HCEC 1CT (cell line): Measurements from ENCODE around the gene MRAP.
"Not testable (repeated sequence)": the region's sequence is repeated elsewhere in the genome, so short reads cannot be mapped to it uniquely, and the experiment has no call there.

Experiments
- DNase-seq: peaks from one replicate; pipeline ENCODE4 v3.0.0-alpha.2; 2017

The MRAP gene

DNA sequence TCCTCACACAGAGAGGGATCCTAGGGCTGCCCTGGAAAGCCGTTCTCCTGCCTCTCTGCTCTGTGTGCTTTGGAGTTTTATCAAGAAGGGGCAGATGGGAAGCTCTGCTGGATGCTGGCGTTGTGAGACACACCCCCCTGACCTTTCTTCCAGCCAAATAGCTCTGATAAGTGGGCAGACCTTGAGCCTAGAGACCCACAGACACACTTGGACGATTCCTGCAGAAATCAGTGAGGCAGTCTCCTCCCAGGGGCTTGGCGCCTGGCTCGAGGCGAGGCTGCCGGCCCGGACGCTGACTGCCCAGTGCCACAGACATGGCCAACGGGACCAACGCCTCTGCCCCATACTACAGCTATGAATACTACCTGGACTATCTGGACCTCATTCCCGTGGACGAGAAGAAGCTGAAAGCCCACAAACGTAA is at the start of gene MRAP:
TSS of gene MRAP (plus strand) at position 198 of the 424 bp plus-strand sequence. CDS start at position 315, 117 bp downstream.
- DNase-seq = no peak

DNA sequence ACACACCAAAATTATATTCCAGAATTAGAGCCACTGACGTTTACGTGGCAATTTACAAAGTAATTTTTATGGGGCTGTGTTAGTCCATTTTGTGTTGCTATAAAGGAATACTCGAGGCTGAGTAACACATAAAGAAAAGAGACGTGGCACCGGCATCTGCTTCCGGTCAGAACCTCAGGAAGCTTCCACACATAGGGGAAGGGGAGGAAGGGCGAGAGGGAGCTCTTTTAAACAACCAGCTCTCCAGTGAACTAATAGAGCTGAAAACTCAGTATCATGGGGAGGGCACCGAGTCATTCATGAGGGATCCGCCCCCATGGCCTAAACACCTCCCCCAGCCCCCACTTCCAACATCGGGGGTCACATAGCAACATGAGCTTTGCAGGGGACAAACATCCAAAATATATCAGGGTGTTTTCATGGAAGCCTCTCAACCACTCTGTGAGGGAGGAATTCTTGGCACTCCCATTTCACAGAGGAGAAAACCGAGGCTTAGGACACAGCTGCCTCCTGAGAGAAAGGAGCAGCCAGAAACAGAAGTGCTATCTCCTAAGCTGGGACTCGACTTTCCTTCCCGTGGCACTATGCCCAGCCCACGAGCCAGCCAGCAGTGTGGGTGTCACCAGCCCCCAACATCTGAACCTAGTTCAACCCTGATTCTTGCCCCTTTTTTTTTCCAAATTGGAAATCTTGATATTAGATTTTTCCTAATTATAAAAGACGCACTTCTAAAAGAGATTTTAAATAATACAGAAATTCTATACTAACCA is 49.0 kb upstream of the MRAP start:
- no peak for DNase-seq

DNA sequence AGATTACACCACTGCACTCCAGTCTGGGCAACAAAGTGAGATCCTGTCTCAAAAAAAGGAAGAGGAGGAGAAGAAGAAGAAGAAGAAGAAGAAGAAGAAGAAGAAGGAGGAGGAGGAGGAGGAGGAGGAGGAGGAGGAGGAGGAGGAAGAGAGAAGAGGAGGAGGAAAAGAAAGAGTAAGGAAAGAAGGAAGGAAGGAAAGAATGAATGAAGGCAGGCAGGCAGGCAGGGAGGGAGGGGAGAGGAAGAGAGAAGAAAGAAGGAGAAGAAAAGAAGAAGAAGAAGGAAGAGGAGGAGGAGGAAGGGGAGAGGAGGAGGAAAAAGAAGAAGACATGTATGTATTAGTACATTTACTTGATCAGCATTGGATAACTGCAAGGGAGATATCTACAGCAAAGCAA is 46.5 kb upstream of the MRAP start:
- DNase-seq = no peak

DNA sequence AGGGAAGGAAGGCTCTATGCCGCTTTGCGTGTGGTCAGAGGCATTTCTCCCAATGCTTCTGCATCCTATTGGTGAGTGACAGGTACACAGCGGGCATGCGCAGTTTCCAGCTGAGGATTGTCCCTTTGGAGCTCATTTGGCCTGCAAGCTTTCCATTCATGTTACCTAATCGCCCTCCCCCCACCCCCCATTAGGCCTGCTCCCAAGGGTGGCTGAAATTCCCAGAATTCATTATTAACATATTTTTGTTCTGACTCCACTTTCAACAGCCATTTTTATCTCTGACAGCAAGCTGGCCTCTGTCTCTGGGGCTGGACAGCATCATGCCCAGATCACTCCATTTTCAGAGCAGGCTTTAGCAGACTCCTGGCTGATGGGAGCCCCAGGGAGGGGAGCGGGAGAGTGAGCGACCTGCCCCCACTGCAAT is 45.4 kb upstream of the MRAP start:
- peak; percentile 2 for DNase-seq

DNA sequence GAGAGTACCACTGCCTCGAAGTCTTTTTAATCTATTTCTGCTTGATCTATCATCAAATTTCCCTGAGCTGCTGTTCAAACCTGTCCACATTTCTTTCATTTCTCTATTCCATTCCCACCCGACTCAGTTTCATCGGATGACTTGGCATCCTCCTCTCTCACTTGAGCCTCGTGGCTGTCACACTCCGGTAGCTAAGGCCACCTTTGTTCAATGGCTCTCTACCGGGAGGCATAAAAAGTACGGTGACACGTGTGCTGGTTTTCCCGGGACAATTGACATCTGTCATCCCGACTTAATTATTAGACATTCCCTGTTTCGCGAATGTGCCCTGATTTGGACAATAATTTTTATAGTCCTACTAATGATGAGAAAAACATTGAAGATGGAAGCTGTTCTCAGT is 42.4 kb upstream of the MRAP start:
- no peak for DNase-seq

DNA sequence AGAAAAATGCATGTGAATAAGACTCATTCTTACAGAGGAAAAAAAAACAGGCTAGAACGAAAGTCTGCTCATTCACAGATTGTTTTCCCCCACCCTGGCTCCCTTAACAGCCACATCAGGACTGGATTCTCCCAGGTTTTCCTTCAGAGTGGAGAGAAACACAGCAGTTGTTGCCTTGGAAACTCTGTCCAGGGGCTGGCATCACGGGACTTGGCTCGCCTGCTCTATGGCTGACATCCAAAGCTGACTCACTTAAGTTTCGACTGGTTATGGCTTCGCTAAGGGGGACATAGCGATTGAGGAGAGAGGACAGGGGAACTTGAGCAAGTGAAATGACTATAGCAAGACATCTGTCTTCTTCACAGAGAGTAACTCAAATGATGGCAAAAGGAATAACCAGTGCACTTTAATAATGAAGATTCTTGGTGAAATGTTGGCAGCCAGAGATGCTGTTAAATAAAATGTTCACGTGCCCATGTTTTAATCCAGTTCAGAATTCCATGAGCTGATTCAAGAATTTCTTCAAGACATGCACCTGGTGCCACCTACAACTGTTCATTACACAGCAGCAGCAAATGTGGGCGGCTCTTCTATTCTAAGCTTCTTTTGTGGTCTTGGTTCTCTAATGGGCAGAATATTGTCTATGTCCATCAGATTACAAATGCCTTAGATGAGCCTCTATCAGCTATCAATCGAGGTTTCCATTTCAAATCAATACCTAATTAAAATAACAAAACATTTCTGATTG is 41.6 kb upstream of the MRAP start:
- peak; percentile 64 for DNase-seq

DNA sequence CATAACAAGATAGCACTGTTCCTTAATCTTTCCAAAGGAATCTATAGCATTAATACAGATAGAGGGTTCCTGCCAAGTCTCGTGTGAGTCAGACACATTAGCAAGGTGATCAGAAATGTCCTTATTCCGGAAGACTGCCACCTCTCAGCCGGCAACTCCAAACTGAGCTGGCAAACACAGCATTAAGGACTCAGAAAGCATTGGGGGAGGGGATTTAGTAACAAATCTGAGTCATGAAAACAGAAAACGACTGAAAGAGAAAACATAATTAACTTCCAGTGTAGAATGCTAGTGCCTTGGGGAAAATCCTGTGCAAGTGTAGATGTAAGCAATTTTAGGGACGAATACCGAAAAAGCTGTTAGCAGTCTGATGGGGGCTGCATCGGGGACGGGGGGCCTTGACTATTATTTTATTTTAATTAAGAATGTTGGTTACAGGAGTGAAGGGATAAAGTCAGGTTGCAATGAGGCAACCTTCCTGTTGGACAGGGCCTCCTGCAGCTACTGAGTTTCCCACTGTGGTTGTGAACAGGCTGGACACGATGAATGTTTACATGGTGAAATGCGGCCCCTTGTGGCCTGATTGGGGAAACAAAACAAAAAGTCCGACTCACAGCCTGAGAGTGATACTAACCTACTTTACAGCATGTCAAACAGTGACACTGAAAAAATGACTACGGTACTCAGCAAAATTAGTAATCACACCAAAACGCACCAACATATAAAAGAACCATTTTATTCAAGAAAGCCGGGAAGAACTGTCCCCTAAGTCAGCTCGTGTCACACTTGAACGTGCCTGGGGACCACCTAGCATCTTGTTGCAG is 40.5 kb upstream of the MRAP start:
- DNase-seq = peak; percentile 74

DNA sequence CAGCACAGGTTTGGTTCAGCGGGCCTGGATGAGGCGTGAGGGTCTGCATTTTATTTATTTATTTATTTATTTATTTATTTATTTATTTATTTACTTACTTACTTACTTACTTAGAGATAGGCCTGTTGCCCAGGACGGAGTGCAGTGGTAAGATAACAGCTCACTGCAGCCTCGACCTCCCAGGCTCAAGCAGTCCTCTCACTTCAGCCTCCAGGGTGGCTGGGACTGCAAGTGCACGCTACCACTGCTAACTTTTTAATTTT is 39.9 kb upstream of the MRAP start:
- DNase-seq = not testable (repeated sequence)

DNA sequence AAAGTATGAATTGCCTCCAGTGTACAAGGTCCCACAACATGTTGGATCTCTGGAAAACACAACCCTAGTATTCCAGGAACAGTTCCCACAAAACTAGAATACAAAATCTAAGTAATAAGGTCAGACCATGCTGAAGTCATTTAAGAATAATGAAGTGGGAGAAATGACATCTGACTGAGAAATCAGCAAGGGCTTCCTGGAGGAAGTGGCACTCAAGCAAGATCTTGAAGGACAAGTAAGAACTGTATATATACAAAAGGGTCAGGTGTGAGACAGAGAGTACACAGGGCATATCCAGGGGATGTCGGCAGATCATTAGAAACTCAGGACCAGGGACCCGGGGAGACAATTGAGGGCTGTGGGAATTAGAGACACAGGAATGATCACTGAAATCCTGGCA is 38.5 kb upstream of the MRAP start:
- DNase-seq = no peak

DNA sequence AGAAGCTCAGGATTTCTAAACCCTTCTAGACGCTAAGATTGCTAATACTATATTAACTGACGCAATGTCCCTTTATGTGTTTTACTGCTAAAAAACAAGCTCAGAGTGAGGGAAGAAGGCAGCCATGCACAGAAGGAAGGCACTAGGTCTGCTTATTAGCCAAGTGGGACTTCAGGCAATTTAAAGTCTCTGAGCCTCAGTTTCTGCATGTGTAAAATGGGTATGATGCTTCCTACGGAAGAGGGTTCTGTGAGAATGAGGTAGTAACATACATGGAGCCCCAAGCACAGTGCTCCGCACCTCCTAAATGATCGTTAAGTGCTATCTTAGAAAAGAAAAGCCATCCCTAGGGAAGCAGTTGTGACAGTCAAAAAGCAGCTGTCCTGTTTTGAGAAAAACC is 36.7 kb upstream of the MRAP start:
- DNase-seq = no peak

DNA sequence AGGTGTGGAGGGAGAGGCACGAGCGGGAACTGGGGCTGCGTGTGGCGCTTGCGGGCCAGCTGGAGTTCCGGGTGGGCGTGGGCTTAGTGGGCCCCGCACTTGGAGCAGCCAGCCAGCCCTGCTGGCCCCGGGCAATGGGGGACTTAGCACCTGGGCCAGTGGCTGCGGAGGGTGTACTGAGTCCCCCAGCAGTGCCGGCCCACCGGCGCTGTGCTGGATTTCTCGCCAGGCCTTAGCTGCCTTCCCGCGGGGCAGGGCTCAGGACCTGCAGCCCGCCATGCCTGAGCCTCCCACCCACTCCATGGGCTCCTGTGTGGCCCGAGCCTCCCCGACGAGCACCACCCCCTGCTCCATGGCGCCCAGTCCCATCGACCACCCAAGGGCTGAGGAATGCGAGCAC is 33.3 kb upstream of the MRAP start:
- not testable (repeated sequence) for DNase-seq

DNA sequence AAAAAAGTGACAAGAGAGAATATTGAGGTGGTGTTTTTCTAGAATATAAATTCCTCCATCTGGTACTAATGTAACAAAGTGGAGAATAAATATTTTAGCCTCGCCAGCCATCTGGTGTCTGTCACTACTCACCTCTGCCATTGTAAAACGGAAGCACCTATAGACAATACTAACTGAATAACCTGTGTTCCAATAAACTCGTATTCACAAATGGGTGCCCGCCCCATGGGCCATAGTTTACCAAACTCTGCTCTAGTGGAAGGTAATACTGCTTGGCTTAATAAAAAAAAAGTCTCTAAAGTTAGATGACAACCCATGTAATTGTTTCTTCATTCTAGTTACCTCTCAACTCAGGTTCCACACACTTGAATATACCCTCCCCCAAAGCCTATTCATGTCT is 27.9 kb upstream of the MRAP start:
- DNase-seq = no peak

DNA sequence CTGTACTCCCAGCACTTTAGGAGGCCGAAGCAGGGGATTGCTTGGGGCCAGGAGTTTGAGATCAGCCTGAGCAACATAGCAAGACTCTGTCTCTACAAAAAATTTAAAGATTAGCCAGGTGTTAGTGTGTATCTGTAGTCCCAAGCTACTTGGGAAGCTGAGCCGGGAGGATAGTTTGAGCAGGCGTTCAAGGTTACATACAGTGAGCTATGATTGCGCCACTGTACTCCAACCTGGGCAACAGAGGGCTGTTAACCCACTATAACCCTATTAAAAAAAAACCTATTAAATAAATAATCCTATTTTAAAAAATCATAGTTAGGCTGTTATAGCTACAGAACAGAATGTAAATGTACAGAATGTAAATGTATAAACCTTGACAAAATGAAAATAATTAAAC is 22.0 kb upstream of the MRAP start:
- no peak for DNase-seq

DNA sequence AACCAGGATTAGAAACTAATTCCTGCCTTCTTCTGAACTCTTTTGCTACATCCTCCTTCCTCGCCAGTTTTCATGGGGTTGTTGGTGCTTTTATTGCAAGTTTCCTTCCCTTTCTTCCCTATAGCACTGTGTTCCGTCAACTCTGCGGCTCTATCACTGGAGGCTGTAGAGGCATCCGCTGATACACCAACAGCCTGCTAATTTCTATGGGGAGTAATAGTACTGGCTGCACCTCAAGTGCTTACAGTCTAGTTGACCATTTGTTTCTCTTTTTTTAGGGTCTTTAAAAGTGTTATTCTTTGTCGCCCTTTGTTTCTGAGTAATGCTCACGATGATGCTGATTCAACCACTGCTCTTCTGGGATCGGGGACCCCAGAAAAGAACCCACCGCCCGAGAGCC is 20.6 kb upstream of the MRAP start:
- DNase-seq = peak; percentile 7

DNA sequence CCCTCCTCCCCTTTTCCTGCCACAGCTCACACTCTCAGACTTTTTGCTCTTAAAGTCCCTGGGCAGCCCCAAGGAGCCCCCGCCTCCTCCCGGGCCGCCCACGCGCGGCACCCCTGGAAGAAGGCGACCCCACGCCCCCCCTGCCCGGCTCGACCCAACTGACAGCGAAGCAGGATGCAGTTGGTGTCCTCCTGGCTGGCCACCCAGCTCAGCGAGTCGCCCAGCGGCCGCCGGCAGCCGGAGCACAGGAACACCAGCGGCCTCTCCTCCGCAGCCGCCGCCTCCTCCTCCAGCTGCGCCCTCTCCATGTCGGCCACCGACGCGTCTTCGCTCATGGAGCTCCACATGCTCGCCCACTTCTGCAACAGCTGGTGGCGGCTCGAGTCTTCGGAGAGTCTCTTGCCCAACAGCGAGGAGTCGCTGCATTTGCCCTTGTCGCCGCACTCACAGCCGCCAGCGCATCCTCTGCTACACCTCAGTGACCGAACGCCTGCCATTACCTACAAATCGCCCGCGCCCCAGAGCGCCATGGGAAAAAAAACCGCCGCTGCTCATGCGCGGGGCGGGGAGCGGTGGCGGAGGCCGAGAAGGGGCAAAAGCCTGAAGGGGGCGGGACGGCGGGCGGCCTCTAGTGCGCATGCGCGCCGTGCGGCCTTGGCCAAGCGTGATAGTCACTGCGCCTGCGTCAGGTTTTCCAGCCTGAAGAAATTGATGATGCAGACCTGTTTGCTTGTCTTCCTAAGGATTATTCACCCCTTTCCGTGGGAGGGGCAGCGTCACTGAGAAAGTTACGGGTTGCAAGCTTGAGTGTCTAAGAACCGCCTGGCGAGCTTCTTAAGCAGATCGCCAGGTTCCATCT is 19.9 kb upstream of the MRAP start, which contains the start of gene MIS18A:
TSS of gene MIS18A (minus strand) at position 532 of the 859 bp plus-strand sequence. CDS start at position 497, 35 bp downstream.
- DNase-seq = peak; percentile 89

DNA sequence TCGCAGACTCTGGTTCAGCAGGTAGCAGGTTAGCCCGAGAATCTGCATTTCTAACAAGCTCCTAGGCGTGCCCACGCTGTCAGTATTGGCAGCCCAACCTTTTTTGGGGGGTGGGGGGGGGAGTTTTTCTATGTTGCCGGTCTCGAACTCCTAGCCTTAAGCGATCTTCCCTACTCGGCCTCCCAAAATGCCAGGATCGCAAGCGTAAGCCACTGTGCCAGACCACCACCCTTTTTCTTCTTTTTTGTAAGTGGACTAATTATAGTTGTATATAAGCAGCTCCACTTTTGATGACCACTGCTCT is 19.3 kb upstream of the MRAP start:
- DNase-seq = no peak

DNA sequence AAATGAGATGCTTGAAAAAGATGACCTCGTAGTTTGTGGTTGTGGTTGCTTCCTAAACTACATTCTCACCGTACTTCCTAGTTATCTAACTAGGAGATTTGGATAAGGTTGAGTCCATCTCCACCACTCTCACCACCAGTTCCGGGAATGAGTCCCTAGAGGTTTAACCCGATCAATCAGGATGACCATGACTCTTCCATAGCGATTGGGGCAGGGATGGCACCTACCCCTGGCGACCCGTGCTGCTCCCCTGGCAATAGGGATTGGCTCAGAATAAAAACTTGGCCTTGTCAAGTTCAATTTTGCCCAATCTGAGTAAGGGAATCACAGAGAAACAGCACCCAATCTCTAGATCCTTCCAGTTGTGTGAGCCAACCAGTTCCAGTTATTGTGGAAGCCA is 17.1 kb upstream of the MRAP start:
- no peak for DNase-seq

DNA sequence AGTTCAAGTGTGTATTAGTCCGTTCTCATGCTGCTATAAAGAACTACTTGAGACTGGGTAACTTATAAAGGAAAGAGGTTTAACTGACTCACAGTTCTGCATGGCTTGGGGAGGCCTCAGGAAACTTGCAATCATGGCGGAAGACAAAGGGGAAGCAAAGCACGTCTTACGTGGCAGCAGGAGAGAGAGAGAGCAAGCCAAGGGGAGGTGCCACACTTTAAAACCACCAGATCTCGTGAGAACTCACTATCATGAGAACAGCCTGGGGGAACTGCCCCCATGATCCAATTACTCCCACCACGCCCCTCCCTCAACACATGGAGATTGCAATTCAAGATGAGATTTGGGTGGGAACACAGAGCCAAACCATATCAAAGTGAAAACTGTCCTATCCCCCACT is 15.7 kb upstream of the MRAP start:
- DNase-seq = no peak

DNA sequence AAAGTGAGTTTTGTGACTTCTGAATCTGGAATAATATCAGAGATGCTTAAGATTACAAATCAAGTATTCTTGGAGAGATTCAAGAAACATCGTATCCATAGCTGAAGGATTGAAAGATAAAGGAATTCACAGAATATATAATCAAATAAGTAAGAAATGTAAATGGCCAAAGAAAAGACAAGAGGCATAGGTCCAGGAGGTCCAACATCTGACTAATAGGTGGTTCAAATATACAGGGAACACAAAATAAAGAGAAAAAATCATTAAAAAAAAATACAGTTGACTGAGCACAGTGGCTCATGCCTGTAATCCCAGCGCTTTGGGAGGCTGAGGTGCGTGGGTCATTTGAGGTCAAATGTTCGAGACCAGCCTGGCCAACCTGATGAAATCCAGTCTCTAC is 13.2 kb upstream of the MRAP start:
- no peak for DNase-seq

DNA sequence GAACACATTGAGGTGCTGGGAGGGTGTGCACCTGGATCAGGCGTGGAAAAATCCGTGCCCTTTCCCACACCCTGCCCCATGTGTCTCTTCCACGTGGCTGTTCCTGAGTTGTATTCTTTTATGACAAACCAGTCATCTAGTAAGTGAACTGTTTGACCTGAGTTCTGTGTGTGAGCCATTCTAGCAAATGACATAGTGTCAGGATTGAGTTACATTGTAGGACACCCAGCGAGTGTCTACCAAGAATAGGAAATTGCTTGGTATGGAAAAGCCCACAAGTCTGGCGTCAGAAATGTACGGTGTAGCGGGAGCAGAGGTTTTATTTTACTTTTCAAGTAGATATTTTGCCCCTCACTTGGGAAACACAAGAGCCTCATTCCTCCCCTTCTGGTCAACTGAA is 1.2 kb upstream of the MRAP start:
- DNase-seq = no peak

DNA sequence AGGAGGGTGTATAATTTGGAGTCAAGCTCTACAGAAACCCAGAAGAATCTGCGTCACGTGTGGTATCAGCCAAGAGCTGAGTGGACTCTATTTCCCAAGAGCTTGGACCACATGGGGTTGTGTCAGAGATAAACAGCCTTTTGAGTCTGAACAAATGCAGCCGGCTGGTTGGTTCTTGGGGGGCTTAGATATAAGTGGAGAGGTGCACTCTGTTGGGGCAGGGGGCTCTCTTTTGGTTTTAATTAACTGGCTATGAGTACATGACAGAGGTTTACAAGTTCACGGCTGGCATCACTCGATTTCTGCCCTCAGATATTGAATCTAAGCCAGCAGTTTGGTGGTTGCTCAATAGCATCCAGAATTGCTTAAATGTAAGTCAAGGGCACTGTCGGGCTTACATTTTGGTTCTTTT is 501 bp upstream of the MRAP start:
- no peak for DNase-seq

DNA sequence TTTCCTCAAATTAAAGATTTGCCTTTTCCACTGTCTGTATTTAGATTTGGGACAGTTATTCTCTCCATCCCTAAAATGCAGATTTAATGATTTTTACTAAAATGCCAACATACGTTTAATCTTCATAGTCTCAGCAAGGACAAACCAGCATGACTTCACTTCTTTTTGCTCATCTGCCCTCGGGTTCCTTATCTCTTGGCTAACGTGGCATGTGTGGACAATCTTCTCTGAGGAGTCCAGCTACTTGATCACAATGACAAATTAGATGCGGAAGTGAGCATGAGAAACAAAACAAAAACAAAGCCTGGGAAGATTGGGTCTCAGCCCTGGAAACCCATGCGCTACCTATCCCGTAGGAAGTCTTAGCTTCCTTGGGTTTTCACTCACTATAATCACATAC is 1.0 kb downstream of the MRAP start:
- no peak for DNase-seq

DNA sequence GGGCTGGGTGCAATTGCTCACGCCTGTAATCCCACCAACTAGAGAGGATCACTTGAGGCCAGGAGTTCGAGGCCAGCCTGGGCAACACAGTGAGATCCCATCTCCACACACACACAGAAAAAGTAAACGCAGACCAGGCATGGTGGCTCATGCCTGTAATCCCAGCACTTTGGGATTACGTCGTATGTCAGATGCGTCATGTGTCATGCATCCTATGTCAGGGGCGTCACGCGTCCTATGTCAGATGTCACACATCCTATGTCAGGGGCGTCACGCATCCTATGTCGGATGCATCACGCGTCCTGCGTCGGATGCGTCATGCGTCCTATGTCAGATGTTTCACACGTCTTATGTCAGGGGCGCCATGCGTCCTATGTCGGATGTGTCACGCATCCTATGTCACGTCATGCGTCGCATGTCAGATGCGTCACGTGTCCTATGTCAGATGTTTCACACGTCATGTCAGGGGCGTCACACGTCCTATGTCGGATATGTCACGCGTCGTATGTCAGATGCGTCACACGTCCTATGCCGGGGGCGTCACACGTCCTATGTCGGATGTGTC is 1.5 kb downstream of the MRAP start:
- DNase-seq = no peak
